GM21825 (cell line): ENCODE data around the gene BTG1.

Experiments
- ATAC-seq: cut with Tn5 transposase; IDR thresholded peaks from one replicate; pipeline ENCODE4 v1.9.1; 2021; ENCODE audit warnings: mild to moderate bottlenecking, moderate library complexity; ENCODE audit not compliant: unreplicated experiment

The BTG1 gene

DNA sequence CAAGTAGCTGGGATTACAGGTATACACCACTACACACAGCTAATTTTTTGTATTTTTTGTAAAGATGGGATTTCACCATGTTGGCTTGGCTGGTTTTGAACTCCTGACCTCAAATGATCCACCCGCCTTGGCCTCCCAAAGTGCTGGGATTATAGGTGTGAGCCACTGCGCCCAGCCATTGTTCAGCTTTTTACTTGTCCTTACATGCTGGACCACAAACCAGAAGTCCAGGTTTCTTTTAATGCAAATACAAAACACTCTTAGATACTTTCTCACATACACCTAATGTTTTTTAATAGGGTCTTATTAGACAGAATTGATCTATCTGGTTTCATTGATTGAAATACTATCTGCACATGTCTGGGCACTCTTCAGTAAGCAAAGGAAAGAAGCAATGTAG lies 40.5 kb downstream of the BTG1 start:
- ATAC-seq: no peak

DNA sequence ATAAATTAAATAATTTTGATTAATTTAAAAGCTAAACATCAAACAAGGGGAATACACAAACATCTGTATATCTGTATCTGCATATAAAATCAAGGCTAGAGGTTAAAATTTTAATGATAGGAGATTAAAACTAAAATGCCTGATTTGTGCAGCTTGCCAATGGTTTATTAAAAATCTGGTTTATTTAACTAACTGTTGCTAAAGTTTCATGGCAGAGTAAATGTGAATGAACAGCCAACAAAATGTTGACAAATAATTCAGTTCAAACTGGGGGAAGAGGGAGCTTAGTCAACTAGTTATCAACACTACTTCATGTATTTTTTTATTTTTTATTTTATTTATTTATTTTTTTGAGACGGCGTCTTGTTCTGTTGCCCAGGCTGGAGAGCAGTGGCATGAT lies 43.0 kb downstream of the BTG1 start:
- no peak for ATAC-seq

DNA sequence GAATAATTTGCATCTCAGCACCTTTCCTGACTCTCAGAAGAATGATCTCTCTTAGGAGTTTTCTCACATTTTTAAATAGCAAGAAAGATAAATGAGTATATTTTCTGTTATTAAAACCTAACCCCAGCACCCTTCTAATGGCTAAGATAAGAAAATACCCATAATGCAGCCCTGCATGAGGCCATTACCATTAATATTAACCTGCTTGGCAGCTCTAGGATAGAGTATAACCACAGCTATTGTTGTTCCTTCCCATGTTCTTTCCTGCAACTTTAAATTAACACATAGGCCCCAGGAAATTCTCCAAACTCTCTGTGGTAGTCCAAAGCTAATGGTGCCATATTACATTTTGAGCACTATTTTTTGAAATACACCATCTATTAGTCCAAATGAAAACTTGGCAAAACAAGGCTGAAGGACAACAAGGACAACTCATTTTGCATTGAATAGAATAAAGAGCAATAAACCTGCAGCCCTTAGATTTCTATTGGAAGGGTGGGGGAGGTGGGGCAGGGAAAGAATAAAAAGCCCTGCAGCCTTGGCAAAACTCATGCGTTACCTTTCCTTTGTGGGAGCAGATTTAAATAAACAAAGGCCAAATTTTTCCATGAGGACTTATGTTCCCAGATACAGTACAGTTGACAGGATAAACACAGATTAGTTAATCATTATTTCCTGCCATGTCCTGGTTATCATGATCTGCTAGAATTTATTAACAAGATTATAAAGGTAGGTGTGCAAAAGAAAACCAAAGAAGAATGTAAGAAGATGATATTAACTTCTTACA lies 46.9 kb downstream of the BTG1 start:
- ATAC-seq: no peak

DNA sequence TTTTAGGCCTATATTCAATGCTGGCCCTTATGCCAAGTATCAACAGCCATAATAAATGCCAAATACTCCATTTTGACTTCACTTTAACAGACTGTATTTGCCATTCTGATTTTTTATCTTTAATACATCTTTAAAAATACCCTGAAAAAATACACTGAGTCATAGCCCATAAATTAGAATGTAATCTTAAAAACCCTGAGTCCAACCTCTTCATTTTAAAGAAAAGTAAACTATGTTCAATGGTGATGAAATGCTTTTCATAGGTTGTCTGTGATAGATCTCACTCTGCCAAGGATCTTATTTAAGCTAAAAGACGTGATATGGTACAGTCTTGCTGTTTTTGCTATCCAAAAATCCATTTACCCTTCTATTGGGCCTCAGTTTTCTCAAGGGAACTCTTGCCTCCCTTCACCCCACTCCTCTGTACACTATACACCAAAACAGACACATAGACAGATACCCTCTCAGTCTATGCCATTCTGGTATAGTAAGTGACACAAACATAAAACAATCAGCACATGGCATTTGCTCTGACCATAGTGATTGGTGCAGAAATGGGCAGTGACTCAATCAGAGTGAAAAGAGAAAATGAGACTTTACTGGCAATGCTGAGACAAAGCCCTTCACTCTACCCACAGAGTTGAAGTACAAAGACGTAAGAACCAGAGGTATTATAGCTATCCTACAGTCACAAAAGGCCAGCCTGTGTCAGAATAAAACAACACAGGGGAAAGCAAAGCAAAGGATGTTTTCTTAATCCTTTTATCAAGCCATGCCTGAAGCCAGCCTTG lies 49.1 kb downstream of the BTG1 start:
- ATAC-seq: no peak

DNA sequence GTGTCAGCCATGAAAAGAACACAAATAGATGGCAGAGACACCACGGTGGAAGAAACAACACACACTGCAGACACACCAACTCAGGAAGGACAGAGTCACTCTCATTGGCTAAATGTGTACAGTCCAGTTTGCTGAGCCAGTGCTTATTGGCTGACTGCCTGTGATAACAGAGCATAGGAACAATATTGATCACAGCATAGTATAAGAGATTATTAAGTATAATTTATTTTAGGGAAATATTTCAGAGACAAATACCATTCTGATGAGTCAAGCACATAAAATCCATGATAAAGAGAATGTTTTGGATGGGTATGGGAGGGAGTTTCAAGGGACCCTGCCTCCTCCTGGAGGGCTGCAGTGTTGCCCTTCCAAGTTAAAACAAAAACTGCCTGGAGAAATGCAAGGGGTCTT lies 50.9 kb downstream of the BTG1 start:
- no peak for ATAC-seq

DNA sequence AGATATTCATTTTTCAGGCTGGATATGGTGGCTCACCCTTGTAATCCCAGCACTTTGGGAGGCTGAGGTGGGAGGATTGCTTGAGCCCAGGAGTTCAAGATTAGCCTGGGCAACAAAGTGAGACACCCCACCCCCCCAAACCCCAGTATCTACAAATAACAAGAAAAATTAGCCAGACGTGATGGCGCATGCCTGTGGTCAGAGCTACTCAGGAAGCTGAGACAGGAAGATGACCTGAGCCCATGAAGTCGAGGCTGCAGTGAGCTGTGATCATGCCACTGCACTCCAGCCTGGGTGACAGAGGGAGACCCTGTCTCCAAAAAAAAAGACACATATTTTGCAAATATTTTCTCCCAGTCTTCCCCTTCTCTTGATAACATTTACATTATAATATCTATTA lies 51.3 kb downstream of the BTG1 start:
- peak; percentile 56 for ATAC-seq
